ENCODE measurements around the gene CACNG4.
"Not testable (repeated sequence)": the region's sequence is repeated elsewhere in the genome, so short reads cannot be mapped to it uniquely, and the experiment has no call there.

Gene CACNG4

GRCh38 chr17:66964930-66965800 lies 658 bp downstream of the CACNG4 start:
- DNase-seq = no peak

- no peak for DNase-seq
These were observed 1.3 kb downstream of the CACNG4 start for GRCh38 chr17:66965801-66966262.

GRCh38 chr17:66966298-66966697 lies 1.8 kb downstream of the CACNG4 start:
- no peak for DNase-seq

GRCh38 chr17:66966704-66967418 lies 2.4 kb downstream of the CACNG4 start:
- DNase-seq = no peak

- DNase-seq = no peak
These were observed 3.5 kb downstream of the CACNG4 start for GRCh38 chr17:66967837-66968543.

- DNase-seq = no peak
These were observed 4.4 kb downstream of the CACNG4 start for GRCh38 chr17:66968916-66969315.

- DNase-seq = no peak
These were observed 5.6 kb downstream of the CACNG4 start for GRCh38 chr17:66970140-66970539.

GRCh38 chr17:66970797-66971196 lies 6.3 kb downstream of the CACNG4 start:
- no peak for DNase-seq

GRCh38 chr17:66971264-66971663 lies 6.8 kb downstream of the CACNG4 start:
- DNase-seq = no peak

GRCh38 chr17:66971730-66972441 lies 7.4 kb downstream of the CACNG4 start:
- no peak for DNase-seq

GRCh38 chr17:66972442-66972830 lies 7.9 kb downstream of the CACNG4 start:
- not testable (repeated sequence) for DNase-seq

- no peak for DNase-seq
These were observed 10.7 kb downstream of the CACNG4 start for GRCh38 chr17:66975188-66975587.

GRCh38 chr17:66975614-66976378 lies 11.3 kb downstream of the CACNG4 start:
- no peak for DNase-seq

GRCh38 chr17:66976379-66976663 lies 11.8 kb downstream of the CACNG4 start:
- no peak for DNase-seq

GRCh38 chr17:66976781-66977201 lies 12.3 kb downstream of the CACNG4 start:
- DNase-seq = no peak

- DNase-seq = no peak
These were observed 14.1 kb downstream of the CACNG4 start for GRCh38 chr17:66978514-66979061.

- DNase-seq = no peak
These were observed 16.4 kb downstream of the CACNG4 start for GRCh38 chr17:66980896-66981295.

GRCh38 chr17:66981983-66982508 lies 17.5 kb downstream of the CACNG4 start:
- DNase-seq = no peak

- no peak for DNase-seq
These were observed 19.0 kb downstream of the CACNG4 start for GRCh38 chr17:66983414-66984021.

GRCh38 chr17:66984730-66985129 lies 20.2 kb downstream of the CACNG4 start:
- no peak for DNase-seq

Data from CD4-positive, alpha-beta T cell treated with Interleukin-12 subunit alpha and Interleukin-12 subunit beta, for 1 hour (primary cell).